Neural progenitor cell (in vitro differentiated cells): ENCODE data around the gene ASAP2.

Experiments used
- CTCF ChIP-seq: fragments of 200-600 bp; sonication (generic); IDR thresholded peaks from 2 replicates; pipeline ENCODE4 v1.5.1; 2017; ENCODE audit warnings: antibody characterized with exemption, mild to moderate bottlenecking
- EZH2phosphoT487 ChIP-seq: fragments of 200-600 bp; sonication (generic); IDR thresholded peaks from 2 replicates; pipeline ENCODE4 v1.6.1; 2017; ENCODE audit warnings: antibody characterized with exemption

DNA sequence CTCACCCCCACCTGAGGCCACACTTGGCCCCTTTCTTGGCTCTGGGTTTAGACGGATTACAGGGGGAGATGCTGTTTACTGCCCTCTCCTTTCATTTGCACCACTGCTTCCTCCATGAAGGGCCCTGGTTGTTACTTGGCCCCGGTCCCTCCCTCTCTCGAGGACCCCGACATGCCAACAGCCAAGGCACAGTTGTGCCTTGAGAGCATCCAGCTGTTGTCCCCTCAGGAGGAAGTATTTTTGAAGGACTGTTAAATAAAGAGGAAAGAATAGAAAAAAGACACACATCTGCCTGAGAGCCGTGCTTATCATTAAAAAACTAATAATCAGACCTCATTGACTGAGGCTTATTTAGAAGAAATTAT is 172.8 kb downstream of the ASAP2 start:
- TF ChIP-seq CTCF (no peak), EZH2phosphoT487 (no peak)
